Lower lobe of right lung (tissue), 2 donors: Measurements from ENCODE around the gene JARID2. TPM values are rescaled to one million over a fixed set of nuclear protein-coding genes. Genes with fewer than 3 reads are reported as not detected.

ENCODE experiments used
- ATAC-seq, 2 donors: fragments of 200-7000 bp; cut with Tn5 transposase; one replicate each; pipeline ENCODE4 v1.9.1; 2020 to 2022; ENCODE audit warnings: mild to moderate bottlenecking in 2 of 2, moderate library complexity in 2 of 2
- DNase-seq: peaks from one replicate; pipeline ENCODE4 v3.0.0-alpha.2; 2020
- H3K27ac ChIP-seq: fragments of 200-600 bp; one replicate; pipeline ENCODE4 v1.8.0; 2022
- H3K27me3 ChIP-seq: fragments of 200-600 bp; one replicate; pipeline ENCODE4 v1.8.0; 2022; ENCODE audit warnings: low read depth
- H3K36me3 ChIP-seq: fragments of 200-600 bp; one replicate; pipeline ENCODE4 v1.8.0; 2022; ENCODE audit warnings: mild to moderate bottlenecking
- H3K4me1 ChIP-seq: fragments of 200-600 bp; one replicate; pipeline ENCODE4 v1.8.0; 2022
- H3K4me3 ChIP-seq: fragments of 200-600 bp; one replicate; pipeline ENCODE4 v1.8.0; 2022; ENCODE audit warnings: mild to moderate bottlenecking
- H3K9me3 ChIP-seq: fragments of 200-600 bp; one replicate; pipeline ENCODE4 v1.8.0; 2022
- intact Hi-C: fragments of 100-400 bp; cut with DNase I; formaldehyde crosslinking; loops from one replicate; pipeline ENCODE4 v1.11.0; 2022
- total RNA-seq: library from RNA; stranded (reverse); fragmentation: NEBNext Ultra II Directional; extraction: Animal tissue kit (Norgen Biotek cat#: 25700); gene quantifications from one replicate; pipeline ENCODE4 v1.2.1, GENCODE V29; 2021
- TF ChIP-seq, protein P1 (sequence below): fragments of 200-600 bp; IDR thresholded peaks from one replicate; pipeline ENCODE4 v1.8.0; 2022; ENCODE audit warnings: antibody characterized with exemption, mild to moderate bottlenecking
- donor health status: DM: no; HTN: yes; CAD: no; lungs with severe emphysema.

JARID2 gene
- total RNA-seq, 1 donor from 2014 or later = 16.0 TPM

DNA sequence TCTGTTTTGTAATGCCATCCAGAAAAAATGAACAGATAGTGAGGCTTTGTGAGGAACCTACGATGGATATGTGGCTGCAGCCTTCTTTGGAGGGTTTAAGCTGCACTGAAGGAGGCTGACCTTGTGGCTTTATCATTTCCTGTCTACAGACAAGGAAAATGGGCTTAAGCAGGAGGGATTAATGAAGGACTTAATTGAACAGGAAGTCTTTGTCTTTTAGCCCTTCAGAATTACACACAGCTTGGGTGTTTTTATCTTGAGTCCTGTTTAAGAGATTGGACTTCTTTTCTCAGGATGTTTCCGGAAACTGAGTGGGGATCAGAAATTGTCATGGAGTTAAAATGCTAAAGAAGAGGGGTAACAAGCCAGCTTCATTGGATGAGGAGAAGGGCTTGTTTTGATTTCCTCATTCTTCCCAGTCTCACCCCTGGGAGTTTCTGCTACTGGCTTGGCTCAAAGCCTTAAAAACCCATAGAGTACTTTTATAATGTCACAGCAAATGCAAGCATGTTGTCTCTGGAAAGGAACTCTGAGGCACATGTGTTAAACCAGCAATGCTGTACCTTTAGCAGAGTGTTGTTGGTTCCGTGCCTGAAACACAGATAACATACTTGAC, 193.6 kb downstream of the JARID2 start:
- intact Hi-C loops = no loop called here
- peaks cover 79% of the 10 kb centered on the region for H3K4me1 ChIP-seq

GRCh38 chr6:15440040-15440439, 194.2 kb downstream of the JARID2 start:
- TF ChIP-seq, protein P1, sequence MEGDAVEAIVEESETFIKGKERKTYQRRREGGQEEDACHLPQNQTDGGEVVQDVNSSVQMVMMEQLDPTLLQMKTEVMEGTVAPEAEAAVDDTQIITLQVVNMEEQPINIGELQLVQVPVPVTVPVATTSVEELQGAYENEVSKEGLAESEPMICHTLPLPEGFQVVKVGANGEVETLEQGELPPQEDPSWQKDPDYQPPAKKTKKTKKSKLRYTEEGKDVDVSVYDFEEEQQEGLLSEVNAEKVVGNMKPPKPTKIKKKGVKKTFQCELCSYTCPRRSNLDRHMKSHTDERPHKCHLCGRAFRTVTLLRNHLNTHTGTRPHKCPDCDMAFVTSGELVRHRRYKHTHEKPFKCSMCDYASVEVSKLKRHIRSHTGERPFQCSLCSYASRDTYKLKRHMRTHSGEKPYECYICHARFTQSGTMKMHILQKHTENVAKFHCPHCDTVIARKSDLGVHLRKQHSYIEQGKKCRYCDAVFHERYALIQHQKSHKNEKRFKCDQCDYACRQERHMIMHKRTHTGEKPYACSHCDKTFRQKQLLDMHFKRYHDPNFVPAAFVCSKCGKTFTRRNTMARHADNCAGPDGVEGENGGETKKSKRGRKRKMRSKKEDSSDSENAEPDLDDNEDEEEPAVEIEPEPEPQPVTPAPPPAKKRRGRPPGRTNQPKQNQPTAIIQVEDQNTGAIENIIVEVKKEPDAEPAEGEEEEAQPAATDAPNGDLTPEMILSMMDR = no peak
- peaks cover 83% of the 10 kb centered on the region for H3K4me1 ChIP-seq
- ATAC-seq = no peak

More for the DNA sequence above, 193.6 kb downstream of the JARID2 start:
- H3K27ac ChIP-seq = no peak overlapping the region
- ATAC-seq (no peak), DNase-seq (no peak)
- H3K27me3 ChIP-seq = no peaks in the 10 kb centered on the region
- H3K4me3 ChIP-seq = no peak overlapping the region
- peaks cover 3% of the 10 kb centered on the region for H3K9me3 ChIP-seq
- no peaks in the 10 kb centered on the region for H3K36me3 ChIP-seq
- TF ChIP-seq, protein P1 = no peak

DNA sequence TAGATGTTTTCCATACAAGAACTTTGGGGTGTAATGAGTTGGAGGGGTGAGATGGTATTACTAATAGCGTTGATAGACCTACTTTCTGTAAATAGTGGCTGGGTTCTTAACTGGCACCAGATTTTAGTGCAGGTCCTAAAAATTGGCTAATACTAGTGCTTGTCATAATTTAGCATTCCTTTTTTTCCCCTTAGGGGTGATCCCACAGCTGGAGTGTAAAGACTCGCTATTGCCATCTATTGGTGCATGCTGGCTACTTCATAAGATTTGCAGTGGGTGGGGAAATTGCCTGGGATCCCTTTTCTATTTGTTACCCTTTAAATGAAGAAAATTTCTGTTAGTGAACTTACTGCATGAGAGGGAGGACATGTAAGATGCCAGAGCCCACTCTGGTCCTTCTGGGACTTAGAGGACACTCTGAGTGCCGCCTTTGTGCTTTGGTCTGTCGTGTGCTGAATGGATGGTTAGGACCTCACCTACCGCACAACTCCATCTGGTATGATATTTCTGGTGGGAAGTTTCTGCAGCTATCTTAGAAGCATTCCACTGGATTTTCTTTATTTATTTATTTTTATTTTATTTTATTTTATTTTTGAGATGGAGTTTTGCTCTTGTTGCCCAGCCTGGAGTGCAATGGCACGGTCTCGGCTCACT, 195.5 kb downstream of the JARID2 start:
- no peak overlapping the region for H3K27ac ChIP-seq
- H3K27me3 ChIP-seq = no peaks in the 10 kb centered on the region
- H3K36me3 ChIP-seq = no peaks in the 10 kb centered on the region
- intact Hi-C loops = no loop called here
- TF ChIP-seq, protein P1 = peak; percentile 78
- no peak overlapping the region for H3K4me3 ChIP-seq
- no peak for DNase-seq
- H3K9me3 ChIP-seq = no peaks in the 10 kb centered on the region
- peak; percentile 76 to 77 for ATAC-seq
- H3K4me1 ChIP-seq = peaks cover 81% of the 10 kb centered on the region

More at GRCh38 chr6:15440040-15440439, 194.2 kb downstream of the JARID2 start:
- no peak overlapping the region for H3K4me3 ChIP-seq
- intact Hi-C loops = no loop called here
- H3K27ac ChIP-seq = no peak overlapping the region
- H3K27me3 ChIP-seq = no peaks in the 10 kb centered on the region
- peaks cover 2% of the 10 kb centered on the region for H3K9me3 ChIP-seq
- H3K36me3 ChIP-seq = no peaks in the 10 kb centered on the region
- DNase-seq = no peak

GRCh38 chr6:15441981-15442380, 196.1 kb downstream of the JARID2 start:
- H3K27ac ChIP-seq = no peak overlapping the region
- ATAC-seq (no peak), DNase-seq (no peak)
- H3K4me1 ChIP-seq = peaks cover 75% of the 10 kb centered on the region
- TF ChIP-seq, protein P1 = no peak
- H3K9me3 ChIP-seq = no peaks in the 10 kb centered on the region
- H3K27me3 ChIP-seq = no peaks in the 10 kb centered on the region
- no peak overlapping the region for H3K4me3 ChIP-seq
- no peaks in the 10 kb centered on the region for H3K36me3 ChIP-seq
- intact Hi-C loops = no loop called here

- TF ChIP-seq, protein P1 = no peak
- no peak for DNase-seq
- Histone ChIP-seq H3K27ac (no peak overlapping the region), H3K4me1 (peaks cover 76% of the 10 kb centered on the region), H3K9me3 (no peaks in the 10 kb centered on the region), H3K36me3 (no peaks in the 10 kb centered on the region), H3K4me3 (no peak overlapping the region), H3K27me3 (no peaks in the 10 kb centered on the region)
- intact Hi-C loops = no loop called here
- no peak for ATAC-seq
These were observed 196.6 kb downstream of the JARID2 start for GRCh38 chr6:15442467-15442866.
